ENCODE results near the gene EXD3. TPM values are rescaled to one million over a fixed set of nuclear protein-coding genes. Genes with fewer than 3 reads are reported as not detected.

Gene EXD3
- total RNA-seq, 1 donor from 2014 or later: 8.6 TPM

- Histone ChIP-seq H3K36me3 (ENCODE audit: control insufficient read depth, insufficient read depth, low read length) (no peaks in the 10 kb centered on the region), H3K4me3 (ENCODE audit: low read depth, low read length) (no peak overlapping the region), H3K27me3 (ENCODE audit: control insufficient read depth, insufficient read depth, low read length) (peaks cover 15% of the 10 kb centered on the region)
- TF ChIP-seq CTCF (IDR thresholded peaks at IDR 0.05; ENCODE audit: insufficient read depth, low read length, poor library complexity, severe bottlenecking): no peak
- no peak for DNase-seq (ENCODE audit: low read depth)
Observed at GRCh38 chr9:137407590-137408300, 15.2 kb downstream of the EXD3 start.

- peak overlapping the region; percentile 16 for H3K4me3 ChIP-seq (ENCODE audit: low read depth, low read length)
- no peak for DNase-seq (ENCODE audit: low read depth)
- peak; percentile 30 for TF ChIP-seq CTCF (IDR thresholded peaks at IDR 0.05; ENCODE audit: insufficient read depth, low read length, poor library complexity, severe bottlenecking)
- H3K27me3 ChIP-seq (ENCODE audit: control insufficient read depth, insufficient read depth, low read length): peaks cover 15% of the 10 kb centered on the region
- H3K36me3 ChIP-seq (ENCODE audit: control insufficient read depth, insufficient read depth, low read length): no peaks in the 10 kb centered on the region
Observed at GRCh38 chr9:137406876-137407589, 15.9 kb downstream of the EXD3 start.

GRCh38 chr9:137406085-137406760 lies 16.7 kb downstream of the EXD3 start:
- no peak for TF ChIP-seq CTCF (IDR thresholded peaks at IDR 0.05; ENCODE audit: insufficient read depth, low read length, poor library complexity, severe bottlenecking)
- DNase-seq (ENCODE audit: low read depth): no peak
- Histone ChIP-seq H3K36me3 (ENCODE audit: control insufficient read depth, insufficient read depth, low read length) (no peaks in the 10 kb centered on the region), H3K4me3 (ENCODE audit: low read depth, low read length) (peak overlapping the region; percentile 16), H3K27me3 (ENCODE audit: control insufficient read depth, insufficient read depth, low read length) (peaks cover 15% of the 10 kb centered on the region)

GRCh38 chr9:137405677-137406081 lies 17.3 kb downstream of the EXD3 start:
- DNase-seq (ENCODE audit: low read depth): no peak
- H3K4me3 ChIP-seq (ENCODE audit: low read depth, low read length): no peak overlapping the region
- TF ChIP-seq CTCF (IDR thresholded peaks at IDR 0.05; ENCODE audit: insufficient read depth, low read length, poor library complexity, severe bottlenecking): no peak
- peaks cover 15% of the 10 kb centered on the region for H3K27me3 ChIP-seq (ENCODE audit: control insufficient read depth, insufficient read depth, low read length)
- no peaks in the 10 kb centered on the region for H3K36me3 ChIP-seq (ENCODE audit: control insufficient read depth, insufficient read depth, low read length)

- no peak for TF ChIP-seq CTCF (IDR thresholded peaks at IDR 0.05; ENCODE audit: insufficient read depth, low read length, poor library complexity, severe bottlenecking)
- Histone ChIP-seq H3K36me3 (ENCODE audit: control insufficient read depth, insufficient read depth, low read length) (no peaks in the 10 kb centered on the region), H3K4me3 (ENCODE audit: low read depth, low read length) (no peak overlapping the region), H3K27me3 (ENCODE audit: control insufficient read depth, insufficient read depth, low read length) (peaks cover 15% of the 10 kb centered on the region)
- no peak for DNase-seq (ENCODE audit: low read depth)
Observed at GRCh38 chr9:137404961-137405567, 17.9 kb downstream of the EXD3 start.
